IMR-90 (cell line): ENCODE data around the gene BAIAP2. TPM values are rescaled to one million over a fixed set of nuclear protein-coding genes. Genes with fewer than 3 reads are reported as not detected.

Experiments
- ATAC-seq: fragments of 200-7000 bp; cut with Tn5 transposase; 2 replicates; pipeline ENCODE4 v1.9.1; 2020; ENCODE audit warnings: low read depth, mild to moderate bottlenecking, moderate library complexity
- BruUV-seq: library from RNA; stranded (reverse); fragments of 400-500 nt; replicated peaks from 2 replicates; lab custom pipeline; 2021; lab: Mats Ljungman, UMichigan
- CTCF ChIA-PET: fragments of 300-600 bp; formaldehyde crosslinking; extraction: SDS; loops from one replicate; lab custom pipeline; 2021; ENCODE audit warnings: antibody characterized with exemption; lab: Yijun Ruan, JAX
- POLR2A ChIA-PET: fragments of 300-600 bp; sonication (Branson Sonifier 250); formaldehyde crosslinking; loops from one replicate; lab custom pipeline; 2022; ENCODE audit warnings: antibody characterized with exemption; ENCODE audit not compliant: unreplicated experiment; lab: Charles Lee
- DNase-seq: peaks from one replicate; pipeline ENCODE4 v3.0.0; 2013
- H2AFZ ChIP-seq: replicated peaks from 2 replicates; pipeline ENCODE3; 2013; ENCODE audit warnings: low read length, mild to moderate bottlenecking; ENCODE audit not compliant: poor library complexity
- H2AK5ac ChIP-seq: 2 replicates; pipeline ENCODE4 v1.6.1; 2013; ENCODE audit warnings: low read depth, low read length, inconsistent platforms
- H2AK9ac ChIP-seq: replicated peaks from 2 replicates; pipeline ENCODE3; 2013; ENCODE audit warnings: mild to moderate bottlenecking, low read depth, low read length, moderate library complexity; ENCODE audit not compliant: poor library complexity
- H2BK120ac ChIP-seq: 2 replicates; pipeline ENCODE4 v1.6.1; 2013; ENCODE audit warnings: low read depth, low read length, inconsistent platforms
- H2BK15ac ChIP-seq: 3 replicates; pipeline ENCODE4 v1.6.1; 2013; ENCODE audit warnings: low read depth, low read length, inconsistent platforms
- H2BK20ac ChIP-seq: 2 replicates; pipeline ENCODE4 v1.6.1; 2013; ENCODE audit warnings: low read depth, mild to moderate bottlenecking, inconsistent platforms, low read length, moderate library complexity
- H2BK5ac ChIP-seq: 2 replicates; pipeline ENCODE4 v1.6.1; 2013; ENCODE audit warnings: mild to moderate bottlenecking, low read depth, low read length, inconsistent platforms; ENCODE audit not compliant: poor library complexity, severe bottlenecking
- H3K14ac ChIP-seq: replicated peaks from 2 replicates; pipeline ENCODE4 v1.6.1; 2013; ENCODE audit warnings: low read depth, low read length, inconsistent platforms
- H3K18ac ChIP-seq: 2 replicates; pipeline ENCODE4 v1.6.1; 2013; ENCODE audit warnings: low read depth, low read length, control low read depth
- H3K23ac ChIP-seq: 2 replicates; pipeline ENCODE4 v1.6.1; 2013; ENCODE audit warnings: low read depth, low read length, inconsistent platforms
- H3K27ac ChIP-seq: 2 replicates; pipeline ENCODE4 v1.5.1; 2013; ENCODE audit warnings: mild to moderate bottlenecking, control low read depth, low read length; ENCODE audit not compliant: insufficient read depth
- H3K27me3 ChIP-seq: 2 replicates; pipeline ENCODE4 v1.6.1; 2013; ENCODE audit warnings: low read length; ENCODE audit not compliant: control insufficient read depth, insufficient read depth
- H3K36me3 ChIP-seq: 2 replicates; pipeline ENCODE4 v1.6.1; 2013; ENCODE audit warnings: low read length, mixed read lengths; ENCODE audit not compliant: control insufficient read depth, insufficient read depth
- H3K4ac ChIP-seq: 2 replicates; pipeline ENCODE4 v1.6.1; 2013; ENCODE audit warnings: low read depth, low read length, inconsistent platforms
- H3K4me1 ChIP-seq: 2 replicates; pipeline ENCODE4 v1.6.1; 2013; ENCODE audit warnings: low read length, mixed read lengths; ENCODE audit not compliant: control insufficient read depth, insufficient read depth
- H3K4me2 ChIP-seq: 2 replicates; pipeline ENCODE4 v1.6.1; 2013; ENCODE audit warnings: low read depth, mild to moderate bottlenecking, control low read depth, low read length, moderate library complexity
- H3K4me3 ChIP-seq: 2 replicates; pipeline ENCODE4 v1.5.1; 2013; ENCODE audit warnings: low read depth, mild to moderate bottlenecking, control low read depth, low read length, moderate library complexity; ENCODE audit not compliant: insufficient read depth
- H3K56ac ChIP-seq: 2 replicates; pipeline ENCODE4 v1.6.1; 2013; ENCODE audit warnings: low read length, inconsistent platforms; ENCODE audit not compliant: insufficient read depth; ENCODE audit errors: extremely low read depth
- H3K79me1 ChIP-seq, 2 experiments: 2 replicates each; pipeline ENCODE4 v1.6.1; 2013; ENCODE audit warnings: low read length in 2 of 2, inconsistent platforms in 1 of 2, low read depth in 1 of 2
- H3K9ac ChIP-seq: 2 replicates; pipeline ENCODE4 v1.6.1; 2013; ENCODE audit warnings: low read depth, low read length, control low read depth
- H3K9me1 ChIP-seq: 2 replicates; pipeline ENCODE4 v1.6.1; 2013; ENCODE audit warnings: low read length, inconsistent platforms; ENCODE audit not compliant: insufficient read depth
- H3K9me3 ChIP-seq: 2 replicates; pipeline ENCODE4 v1.6.1; 2013; ENCODE audit warnings: low read length; ENCODE audit not compliant: control insufficient read depth, insufficient read depth
- H4K20me1 ChIP-seq: 2 replicates; pipeline ENCODE4 v1.6.1; 2013; ENCODE audit warnings: low read length, inconsistent platforms; ENCODE audit not compliant: insufficient read depth
- H4K5ac ChIP-seq: 2 replicates; pipeline ENCODE4 v1.6.1; 2013; ENCODE audit warnings: mild to moderate bottlenecking, low read depth, low read length, control low read depth
- H4K8ac ChIP-seq, 2 experiments: 2 replicates each; pipeline ENCODE4 v1.6.1; 2013; ENCODE audit warnings: low read depth in 2 of 2, low read length in 2 of 2, control low read depth in 1 of 2, inconsistent platforms in 1 of 2
- H4K91ac ChIP-seq: 2 replicates; pipeline ENCODE4 v1.6.1; 2013; ENCODE audit warnings: low read depth, low read length, inconsistent platforms; ENCODE audit not compliant: insufficient read depth
- CEBPB ChIP-seq: IDR thresholded peaks from 2 replicates; pipeline ENCODE4 v1.6.1; 2012; ENCODE audit warnings: low read depth, low read length, improper control_type of control experiment
- MAZ ChIP-seq: IDR thresholded peaks from 2 replicates; pipeline ENCODE4 v1.6.1; 2012; ENCODE audit warnings: low read depth, mild to moderate bottlenecking, low read length, improper control_type of control experiment, moderate library complexity, borderline replicate concordance
- POLR2A ChIP-seq: IDR thresholded peaks from 2 replicates; pipeline ENCODE4 v1.6.1; 2012; ENCODE audit warnings: mild to moderate bottlenecking, low read depth, low read length
- RAD21 ChIP-seq: IDR thresholded peaks from 2 replicates; pipeline ENCODE4 v1.6.1; 2012; ENCODE audit warnings: low read length, improper control_type of control experiment
- RCOR1 ChIP-seq: IDR thresholded peaks from 2 replicates; pipeline ENCODE4 v1.6.1; 2012; ENCODE audit warnings: mild to moderate bottlenecking, low read length, improper control_type of control experiment; ENCODE audit not compliant: insufficient replicate concordance
- RFX5 ChIP-seq: IDR thresholded peaks from 2 replicates; pipeline ENCODE4 v1.8.0; 2012; ENCODE audit warnings: low read depth, mild to moderate bottlenecking, low read length, moderate library complexity
- WGBS, 2 experiments: methylation state at CpG; one replicate each; pipeline versions ENCODE4 v1.1.5 to v1.1.7; 2013; ENCODE audit warnings: missing lambda C conversion rate in 2 of 2; ENCODE audit not compliant: insufficient read length in 1 of 2; ENCODE audit errors: extremely low coverage in 2 of 2; 5-methylcytosine and 5-hydroxymethylcytosine counted together
- dilution Hi-C: fragments of 300-500 bp; cut with HindIII; formaldehyde crosslinking; loops from one replicate; pipeline ENCODE4 v1.14.3; 2018; ENCODE audit warnings: low sequenced_read_pairs; ENCODE audit not compliant: unreplicated experiment
- in situ Hi-C: fragments of 300-500 bp; cut with MboI; formaldehyde crosslinking; loops from 3 replicates; pipeline ENCODE4 v1.14.3; 2019; ENCODE audit warnings: low sequenced_read_pairs, inconsistent platforms, mixed read lengths
- intact Hi-C: fragments of 100-400 bp; cut with micrococcal nuclease; formaldehyde crosslinking; loops from 2 replicates; pipeline ENCODE4 v1.10.0; 2022
- polyA plus RNA-seq, 3 experiments: library from polyadenylated mRNA; depleted of rRNA; stranded (reverse); fragments of >200 nt; gene quantifications; 2 replicates each; pipeline ENCODE4 v1.2.3, GENCODE V29; 2012; ENCODE audit warnings: low replicate concordance in 1 of 3
- total RNA-seq: library from RNA; depleted of rRNA; stranded (reverse); fragments of >200 nt; gene quantifications from 2 replicates; pipeline ENCODE4 v1.2.3, GENCODE V29; 2012
- TF ChIP-seq, protein P1 (sequence below): fragments of 150-350 bp; IDR thresholded peaks from 2 replicates; pipeline ENCODE4 v1.6.1; 2016; ENCODE audit warnings: low read depth, mild to moderate bottlenecking, low read length, moderate library complexity, borderline replicate concordance
- TF ChIP-seq, protein P2 (sequence below): fragments of 150-350 bp; IDR thresholded peaks from 2 replicates; pipeline ENCODE4 v1.6.1; 2017; ENCODE audit warnings: mild to moderate bottlenecking, antibody characterized with exemption, low read length, low read depth

The BAIAP2 gene
- total and polyA plus RNA-seq, 2 of the 4 experiments (the other 2 are of a cell fraction) = 18.3 to 32.6 TPM

DNA sequence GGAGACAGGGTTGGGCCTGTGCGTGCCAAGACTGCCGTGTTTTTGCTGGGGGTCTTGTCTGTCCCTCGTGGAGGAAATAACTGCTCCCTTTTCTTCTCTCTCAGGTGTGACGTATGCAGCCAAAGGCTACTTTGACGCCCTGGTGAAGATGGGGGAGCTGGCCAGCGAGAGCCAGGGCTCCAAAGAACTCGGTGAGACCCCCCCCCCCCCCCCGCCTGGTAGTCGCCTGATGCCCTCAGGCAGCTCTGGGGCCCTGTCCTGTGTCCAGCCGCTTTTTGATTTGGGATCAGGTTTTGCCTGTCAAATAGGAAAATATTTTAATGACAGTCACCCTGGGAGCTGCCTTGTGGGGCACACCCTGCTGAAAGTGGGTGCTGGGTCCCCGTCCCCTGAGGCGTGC lies 22.8 kb downstream of the BAIAP2 start:
- WGBS, 2 experiments = 96% methylated on average over 4 of the region's 12 CpGs; no CpG with 5 or more reads in 1 of the 2 experiments

More for the DNA sequence above, 22.8 kb downstream of the BAIAP2 start:
- no peak overlapping the region for H4K5ac ChIP-seq
- no peak for DNase-seq
- no peaks in the 10 kb centered on the region for H3K27me3 ChIP-seq
- CTCF ChIA-PET = no interaction called here
- no peak overlapping the region for H3K27ac ChIP-seq
- no TSS peak for BruUV-seq
- no peak overlapping the region for H3K4me3 ChIP-seq
- 0 out of 2 replicates have a peak overlapping the region, but pooled peaks have one; percentile 9 for H2AK5ac ChIP-seq
- no peak overlapping the region for H2BK20ac ChIP-seq
- intact Hi-C loops (no loop called here), in situ Hi-C loops (no loop called here), dilution Hi-C loops (no loop called here)
- H3K18ac ChIP-seq = no peak overlapping the region
- no peak overlapping the region for H3K4me2 ChIP-seq
- peaks cover 9% of the 10 kb centered on the region; the same call in 1 of the 2 replicates for H3K36me3 ChIP-seq
- no peak overlapping the region for H4K91ac ChIP-seq
- ATAC-seq = no peak
- no peak overlapping the region for H3K9ac ChIP-seq
- H2BK15ac ChIP-seq = no peak overlapping the region
- H3K4ac ChIP-seq = no peak overlapping the region
- peaks cover 6% of the 10 kb centered on the region; the same call in 1 of the 2 replicates for H4K20me1 ChIP-seq
- H3K56ac ChIP-seq = no peak overlapping the region
- H2BK120ac ChIP-seq = no peak overlapping the region
- no peak overlapping the region for H4K8ac ChIP-seq
- H3K4me1 ChIP-seq = peaks cover 2% of the 10 kb centered on the region; the same call in 1 of the 2 replicates
- TF ChIP-seq MAZ (no peak), RCOR1 (no peak), POLR2A (no peak), RAD21 (no peak), RFX5 (no peak), CEBPB (no peak)
- TF ChIP-seq, protein P1, sequence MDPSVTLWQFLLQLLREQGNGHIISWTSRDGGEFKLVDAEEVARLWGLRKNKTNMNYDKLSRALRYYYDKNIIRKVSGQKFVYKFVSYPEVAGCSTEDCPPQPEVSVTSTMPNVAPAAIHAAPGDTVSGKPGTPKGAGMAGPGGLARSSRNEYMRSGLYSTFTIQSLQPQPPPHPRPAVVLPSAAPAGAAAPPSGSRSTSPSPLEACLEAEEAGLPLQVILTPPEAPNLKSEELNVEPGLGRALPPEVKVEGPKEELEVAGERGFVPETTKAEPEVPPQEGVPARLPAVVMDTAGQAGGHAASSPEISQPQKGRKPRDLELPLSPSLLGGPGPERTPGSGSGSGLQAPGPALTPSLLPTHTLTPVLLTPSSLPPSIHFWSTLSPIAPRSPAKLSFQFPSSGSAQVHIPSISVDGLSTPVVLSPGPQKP = no peak
- TF ChIP-seq, protein P2, sequence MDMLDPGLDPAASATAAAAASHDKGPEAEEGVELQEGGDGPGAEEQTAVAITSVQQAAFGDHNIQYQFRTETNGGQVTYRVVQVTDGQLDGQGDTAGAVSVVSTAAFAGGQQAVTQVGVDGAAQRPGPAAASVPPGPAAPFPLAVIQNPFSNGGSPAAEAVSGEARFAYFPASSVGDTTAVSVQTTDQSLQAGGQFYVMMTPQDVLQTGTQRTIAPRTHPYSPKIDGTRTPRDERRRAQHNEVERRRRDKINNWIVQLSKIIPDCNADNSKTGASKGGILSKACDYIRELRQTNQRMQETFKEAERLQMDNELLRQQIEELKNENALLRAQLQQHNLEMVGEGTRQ = no peak
- H2AK9ac ChIP-seq = no peak overlapping the region
- H3K23ac ChIP-seq = no peak overlapping the region
- H3K14ac ChIP-seq = no peak overlapping the region
- H2BK5ac ChIP-seq = no peak overlapping the region
- POLR2A ChIA-PET = no interaction called here
- 0 out of 2 replicates have a peak, but pooled peaks cover under 1% of the 10 kb centered on the region for H3K9me1 ChIP-seq
- peaks cover 0 to 6% of the 10 kb centered on the region in 2 experiments; a peak in 2 of 4 replicates for H3K79me1 ChIP-seq
- H3K9me3 ChIP-seq = no peaks in the 10 kb centered on the region
- no peak overlapping the region for H2AFZ ChIP-seq
